Measurements from ENCODE around the gene CNTN2.

CNTN2 gene

GRCh38 chr1:205127646-205128045 is 84.6 kb downstream of the CNTN2 start:
- H3K27me3 ChIP-seq (ENCODE audit: insufficient read depth, low read length, poor library complexity): no peaks in the 10 kb centered on the region
- H3K79me2 ChIP-seq (ENCODE audit: insufficient read depth, low read length): no peaks in the 10 kb centered on the region
- no peak overlapping the region for H2AFZ ChIP-seq (ENCODE audit: low read depth, low read length)
- no peak overlapping the region for H3K9ac ChIP-seq (ENCODE audit: low read depth, low read length)
- ATAC-seq (ENCODE audit: insufficient read depth, low read depth) (no peak), DNase-seq (no peak)
- no peak overlapping the region for H3K4me3 ChIP-seq (ENCODE audit: low read depth in 1 of 2, low read length in 2 of 2)
- H3K36me3 ChIP-seq (ENCODE audit: insufficient read depth, low read length): no peaks in the 10 kb centered on the region
- no peak overlapping the region for H3K27ac ChIP-seq (ENCODE audit: low read length)
- TF ChIP-seq CTCF (IDR thresholded peaks at IDR 0.05; ENCODE audit: borderline replicate concordance, extremely low read depth, low read length, poor library complexity, severe bottlenecking) (no peak), EZH2 (IDR thresholded peaks at IDR 0.05; ENCODE audit: borderline replicate concordance, low read depth, low read length, severe bottlenecking) (no peak)
- H3K4me1 ChIP-seq (ENCODE audit: insufficient read depth, low read length): peaks cover 7% of the 10 kb centered on the region
- H4K20me1 ChIP-seq (ENCODE audit: insufficient read depth, low read length): no peaks in the 10 kb centered on the region
- no peak overlapping the region for H3K4me2 ChIP-seq (ENCODE audit: insufficient read depth, low read length)
- no peaks in the 10 kb centered on the region for H3K9me3 ChIP-seq (ENCODE audit: insufficient read depth, low read length, severe bottlenecking)
